H9 (cell line): ENCODE data around the gene ZNF586. TPM values are rescaled to one million over a fixed set of nuclear protein-coding genes. Genes with fewer than 3 reads are reported as not detected.

Experiments used
- DNase-seq: peaks from one replicate; pipeline ENCODE4 v3.0.0-alpha.2; 2017
- H2AFZ ChIP-seq: one replicate; pipeline ENCODE4 v1.6.1; 2013; ENCODE audit warnings: mild to moderate bottlenecking, low read length, control low read depth, moderate library complexity
- H2AK5ac ChIP-seq: 2 replicates; pipeline ENCODE4 v1.6.1; 2013; ENCODE audit warnings: low read length, control low read depth, mixed read lengths; ENCODE audit not compliant: insufficient read length
- H2BK120ac ChIP-seq: one replicate; pipeline ENCODE4 v1.6.1; 2013; ENCODE audit warnings: low read depth, mild to moderate bottlenecking, low read length, control low read depth, inconsistent platforms; ENCODE audit not compliant: poor library complexity, severe bottlenecking
- H2BK12ac ChIP-seq: 2 replicates; pipeline ENCODE4 v1.6.1; 2013; ENCODE audit warnings: low read length, control low read depth, mixed read lengths, low read depth; ENCODE audit not compliant: insufficient read length
- H2BK15ac ChIP-seq: 2 replicates; pipeline ENCODE4 v1.6.1; 2013; ENCODE audit warnings: low read depth, low read length, control low read depth
- H2BK20ac ChIP-seq: one replicate; pipeline ENCODE4 v1.6.1; 2013; ENCODE audit warnings: low read depth, mild to moderate bottlenecking, low read length, control low read depth, inconsistent platforms; ENCODE audit not compliant: poor library complexity, severe bottlenecking
- H2BK5ac ChIP-seq: 2 replicates; pipeline ENCODE4 v1.6.1; 2013; ENCODE audit warnings: low read length, control low read depth, mixed read lengths; ENCODE audit not compliant: insufficient read length
- H3K14ac ChIP-seq: 2 replicates; pipeline ENCODE4 v1.6.1; 2013; ENCODE audit warnings: low read length, control low read depth; ENCODE audit not compliant: insufficient read depth
- H3K18ac ChIP-seq: 2 replicates; pipeline ENCODE4 v1.6.1; 2013; ENCODE audit warnings: low read depth, mild to moderate bottlenecking, mixed read lengths, low read length, control low read depth; ENCODE audit not compliant: insufficient read length
- H3K23ac ChIP-seq: 2 replicates; pipeline ENCODE4 v1.6.1; 2013; ENCODE audit warnings: low read length, control low read depth, mixed read lengths, low read depth; ENCODE audit not compliant: insufficient read length
- H3K23me2 ChIP-seq: 2 replicates; pipeline ENCODE4 v1.6.1; 2013; ENCODE audit warnings: low read depth, mild to moderate bottlenecking, mixed read lengths, low read length, control low read depth; ENCODE audit not compliant: insufficient read length, poor library complexity, severe bottlenecking
- H3K27ac ChIP-seq: 2 replicates; pipeline ENCODE4 v1.5.1; 2013; ENCODE audit warnings: low read length, control low read depth, mixed read lengths, low read depth; ENCODE audit not compliant: insufficient read length
- H3K27me3 ChIP-seq: 2 replicates; pipeline ENCODE4 v1.6.1; 2013; ENCODE audit warnings: low read length, control low read depth, inconsistent platforms; ENCODE audit not compliant: insufficient read depth
- H3K4ac ChIP-seq: 2 replicates; pipeline ENCODE4 v1.6.1; 2013; ENCODE audit warnings: low read depth, mild to moderate bottlenecking, control low read depth, inconsistent platforms, low read length, moderate library complexity
- H3K4me1 ChIP-seq: 2 replicates; pipeline ENCODE4 v1.6.1; 2013; ENCODE audit warnings: low read length, control low read depth, inconsistent platforms; ENCODE audit not compliant: insufficient read depth
- H3K4me2 ChIP-seq: 2 replicates; pipeline ENCODE4 v1.6.1; 2013; ENCODE audit warnings: low read length, control low read depth, mixed read lengths; ENCODE audit not compliant: insufficient read length, insufficient read depth
- H3K56ac ChIP-seq: 2 replicates; pipeline ENCODE4 v1.6.1; 2013; ENCODE audit warnings: low read depth, mild to moderate bottlenecking, mixed read lengths, low read length, control low read depth; ENCODE audit not compliant: insufficient read length
- H3K79me1 ChIP-seq: 2 replicates; pipeline ENCODE4 v1.6.1; 2013; ENCODE audit warnings: low read depth, mild to moderate bottlenecking, moderate library complexity, low read length, control low read depth, inconsistent platforms; ENCODE audit not compliant: insufficient read depth, poor library complexity, severe bottlenecking
- H3K79me2 ChIP-seq: 2 replicates; pipeline ENCODE4 v1.6.1; 2013; ENCODE audit warnings: low read length, control low read depth, inconsistent platforms; ENCODE audit not compliant: insufficient read depth
- H3K9ac ChIP-seq: 2 replicates; pipeline ENCODE4 v1.6.1; 2013; ENCODE audit warnings: low read length, control low read depth, mixed read lengths; ENCODE audit not compliant: insufficient read length; ENCODE audit errors: extremely low read depth
- H3K9me3 ChIP-seq: one replicate; pipeline ENCODE4 v1.6.1; 2013; ENCODE audit warnings: low read depth, low read length, inconsistent platforms; ENCODE audit not compliant: control insufficient read depth
- H3T11ph ChIP-seq: one replicate; pipeline ENCODE4 v1.6.1; 2013; ENCODE audit warnings: mild to moderate bottlenecking, low read length, control low read depth, inconsistent platforms
- H4K20me1 ChIP-seq: one replicate; pipeline ENCODE4 v1.6.1; 2013; ENCODE audit not compliant: control insufficient read depth, insufficient read length, insufficient read depth
- H4K5ac ChIP-seq: 2 replicates; pipeline ENCODE4 v1.6.1; 2013; ENCODE audit warnings: low read depth, mild to moderate bottlenecking, mixed read lengths, low read length, control low read depth; ENCODE audit not compliant: insufficient read length
- H4K8ac ChIP-seq: replicated peaks from 2 replicates; pipeline ENCODE4 v1.6.1; 2013; ENCODE audit warnings: low read length, control low read depth, mixed read lengths, low read depth; ENCODE audit not compliant: insufficient read length
- H4K91ac ChIP-seq: 2 replicates; pipeline ENCODE4 v1.6.1; 2013; ENCODE audit warnings: low read depth, mild to moderate bottlenecking, moderate library complexity, mixed read lengths, low read length, control low read depth; ENCODE audit not compliant: insufficient read length
- H3K27ac Mint-ChIP-seq, 3 experiments: 2 replicates in 2 of 3; 3 replicates in 1 of 3; pipeline ENCODE4 v1.8.0; 2020 to 2021; ENCODE audit warnings: mixed read lengths in 3 of 3, mild to moderate bottlenecking in 1 of 3, moderate library complexity in 1 of 3
- H3K27me3 Mint-ChIP-seq: 2 replicates; pipeline ENCODE4 v1.8.0; 2021; ENCODE audit warnings: low read depth, mild to moderate bottlenecking, moderate library complexity, mixed read lengths
- H3K36me3 Mint-ChIP-seq, 3 experiments: 2 replicates in 2 of 3; 3 replicates in 1 of 3; pipeline ENCODE4 v1.8.0; 2020 to 2021; ENCODE audit warnings: low read depth in 3 of 3, mixed read lengths in 3 of 3; ENCODE audit not compliant: insufficient read depth in 1 of 3
- H3K4me1 Mint-ChIP-seq, 2 experiments: 2 replicates each; pipeline ENCODE4 v1.8.0; 2020; ENCODE audit warnings: mixed read lengths in 2 of 2
- H3K4me3 Mint-ChIP-seq, 2 experiments: 2 replicates in 1 of 2; 3 replicates in 1 of 2; pipeline ENCODE4 v1.8.0; 2020 to 2021; ENCODE audit warnings: mild to moderate bottlenecking in 2 of 2, mixed read lengths in 2 of 2, moderate library complexity in 1 of 2
- H3K9me3 Mint-ChIP-seq, 2 experiments: 2 replicates in 1 of 2; 3 replicates in 1 of 2; pipeline ENCODE4 v1.8.0; 2020; ENCODE audit warnings: mild to moderate bottlenecking in 2 of 2, mixed read lengths in 2 of 2, moderate library complexity in 1 of 2
- WGBS: extraction: QIAGEN DNeasy Blood & Tissue Kit; methylation state at CpG from one replicate; pipeline ENCODE4 v1.1.7; 2013; ENCODE audit warnings: missing lambda C conversion rate, low lambda C conversion rate, mixed read lengths; ENCODE audit not compliant: insufficient read length; ENCODE audit errors: extremely low coverage; 5-methylcytosine and 5-hydroxymethylcytosine counted together
- total RNA-seq: library from RNA; stranded (reverse); gene quantifications from 2 replicates; pipeline ENCODE4 v1.2.1, GENCODE V29; 2021
- TF ChIP-seq, protein P1 (sequence below): fragments of 200-600 bp; sonication (generic); conservative IDR thresholded peaks from 3 replicates; pipeline ENCODE4 v1.8.0; 2021; ENCODE audit warnings: antibody characterized with exemption, mild to moderate bottlenecking

ZNF586 gene
- total RNA-seq, 1 experiment from 2014 or later: 17.6 TPM

DNA sequence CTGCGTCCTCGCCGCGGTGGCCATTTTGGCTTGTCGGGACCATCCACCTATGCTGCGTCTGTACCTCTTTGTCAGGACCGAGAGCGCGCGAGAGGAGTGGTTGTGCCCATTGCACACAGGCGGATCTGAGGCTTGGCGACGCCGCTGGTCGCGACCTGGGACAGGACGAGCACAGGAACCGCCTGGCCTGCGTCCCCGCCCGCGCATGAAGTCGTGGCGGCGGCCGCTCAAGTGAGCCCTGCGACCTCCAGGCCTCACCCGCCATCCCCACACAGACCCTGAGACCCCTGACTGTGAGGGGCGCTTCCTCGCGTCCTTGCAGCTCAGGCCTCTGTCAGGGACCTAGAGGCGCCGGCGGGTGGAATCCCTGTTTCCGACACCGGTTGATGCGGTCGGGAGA, 16.8 kb downstream of the ZNF586 start:
- Histone ChIP-seq H3K18ac (no peak overlapping the region), H3K79me1 (no peaks in the 10 kb centered on the region), H3K9me3 (no peaks in the 10 kb centered on the region), H4K91ac (no peak overlapping the region), H2AK5ac (no peak overlapping the region), H4K20me1 (no peaks in the 10 kb centered on the region), H2BK20ac (no peak overlapping the region), H3K4me2 (no peak overlapping the region), H2BK12ac (no peak overlapping the region), H3K27ac (no peak overlapping the region), H2BK120ac (no peak overlapping the region), H3K23ac (no peak overlapping the region), H3K23me2 (no peaks in the 10 kb centered on the region), H2BK15ac (no peak overlapping the region), H3K4ac (no peak overlapping the region), H2BK5ac (no peak overlapping the region), H2AFZ (no peak overlapping the region), H3K14ac (no peak overlapping the region), H3K56ac (no peak overlapping the region), H3K4me1 (no peaks in the 10 kb centered on the region; the same call in 1 of the 2 replicates), H4K8ac (no peak overlapping the region), H3K27me3 (no peaks in the 10 kb centered on the region; the same call in 1 of the 2 replicates), H3K9ac (no peak overlapping the region), H3T11ph (no peak overlapping the region), H3K79me2 (no peaks in the 10 kb centered on the region; the same call in 1 of the 2 replicates), H4K5ac (no peak overlapping the region)
- no CpG with 5 or more reads among the region's 38 CpGs for WGBS
- Mint-ChIP-seq H3K4me3 (no peak overlapping the region), H3K27ac (peak overlapping the region; percentile 45 to 72 (median 46); a peak in 2 of 7 replicates), H3K27me3 (peaks cover 2% of the 10 kb centered on the region), H3K36me3 (peaks cover 16 to 34% (median 27%) of the 10 kb centered on the region in 3 experiments; a peak in 6 of 7 replicates), H3K4me1 (peaks cover 5 to 12% of the 10 kb centered on the region in 2 experiments), H3K9me3 (no peaks in the 10 kb centered on the region)
- TF ChIP-seq, protein P1, sequence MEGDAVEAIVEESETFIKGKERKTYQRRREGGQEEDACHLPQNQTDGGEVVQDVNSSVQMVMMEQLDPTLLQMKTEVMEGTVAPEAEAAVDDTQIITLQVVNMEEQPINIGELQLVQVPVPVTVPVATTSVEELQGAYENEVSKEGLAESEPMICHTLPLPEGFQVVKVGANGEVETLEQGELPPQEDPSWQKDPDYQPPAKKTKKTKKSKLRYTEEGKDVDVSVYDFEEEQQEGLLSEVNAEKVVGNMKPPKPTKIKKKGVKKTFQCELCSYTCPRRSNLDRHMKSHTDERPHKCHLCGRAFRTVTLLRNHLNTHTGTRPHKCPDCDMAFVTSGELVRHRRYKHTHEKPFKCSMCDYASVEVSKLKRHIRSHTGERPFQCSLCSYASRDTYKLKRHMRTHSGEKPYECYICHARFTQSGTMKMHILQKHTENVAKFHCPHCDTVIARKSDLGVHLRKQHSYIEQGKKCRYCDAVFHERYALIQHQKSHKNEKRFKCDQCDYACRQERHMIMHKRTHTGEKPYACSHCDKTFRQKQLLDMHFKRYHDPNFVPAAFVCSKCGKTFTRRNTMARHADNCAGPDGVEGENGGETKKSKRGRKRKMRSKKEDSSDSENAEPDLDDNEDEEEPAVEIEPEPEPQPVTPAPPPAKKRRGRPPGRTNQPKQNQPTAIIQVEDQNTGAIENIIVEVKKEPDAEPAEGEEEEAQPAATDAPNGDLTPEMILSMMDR: no peak
- DNase-seq: no peak
